CD4-positive, alpha-beta memory T cell (primary cell): ENCODE measurements around the gene RNU7-1. TPM values are rescaled to one million over a fixed set of nuclear protein-coding genes. Genes with fewer than 3 reads are reported as not detected.

Source experiments
- CTCF ChIA-PET: fragments of 350-600 bp; sonication (Branson Sonifier 250); formaldehyde crosslinking; loops from one replicate; lab custom pipeline; 2021; ENCODE audit warnings: inconsistent platforms; ENCODE audit not compliant: partially characterized antibody; lab: Charles Lee
- POLR2A ChIA-PET: fragments of 350-600 bp; sonication (Branson Sonifier 250); formaldehyde crosslinking; loops from one replicate; lab custom pipeline; 2021; ENCODE audit not compliant: partially characterized antibody; lab: Charles Lee
- DNase-seq, 5 donors: peaks; one replicate each; pipeline versions ENCODE4 v3.0.0 to v3.0.0-alpha.2; 2020 to 2022; ENCODE audit warnings: mixed read lengths in 1 of 5
- H3K27ac ChIP-seq: one replicate; pipeline ENCODE4 v1.7.0; 2013; ENCODE audit warnings: low read depth, low read length
- H3K27me3 ChIP-seq: 2 replicates; pipeline ENCODE4 v1.7.0; 2013; ENCODE audit warnings: mild to moderate bottlenecking, low read length, moderate library complexity; ENCODE audit not compliant: insufficient read depth
- H3K36me3 ChIP-seq: 2 replicates; pipeline ENCODE4 v1.7.0; 2013; ENCODE audit warnings: mild to moderate bottlenecking, low read length, moderate library complexity; ENCODE audit not compliant: insufficient read depth
- H3K4me1 ChIP-seq: 2 replicates; pipeline ENCODE4 v1.7.0; 2013; ENCODE audit warnings: mild to moderate bottlenecking, low read length, moderate library complexity; ENCODE audit not compliant: insufficient read depth
- H3K4me3 ChIP-seq, 2 donors: one replicate each; pipeline ENCODE4 v1.7.0; 2013; ENCODE audit warnings: low read length in 2 of 2, mild to moderate bottlenecking in 1 of 2
- H3K9me3 ChIP-seq, 2 donors: one replicate each; pipeline ENCODE4 v1.7.0; 2013; ENCODE audit warnings: low read length in 2 of 2, control low read depth in 1 of 2; ENCODE audit not compliant: control insufficient read depth in 1 of 2
- H3K27ac Mint-ChIP-seq, 7 donors: one replicate each; pipeline ENCODE4 v1.8.0; 2020 to 2021; ENCODE audit warnings: mixed read lengths in 7 of 7, mild to moderate bottlenecking in 6 of 7, inconsistent platforms in 3 of 7, moderate library complexity in 3 of 7
- H3K27me3 Mint-ChIP-seq, 2 donors: one replicate each; pipeline ENCODE4 v1.8.0; 2020 to 2021; ENCODE audit warnings: mixed read lengths in 2 of 2
- H3K36me3 Mint-ChIP-seq, 2 donors: one replicate each; pipeline ENCODE4 v1.8.0; 2020 to 2021; ENCODE audit warnings: mixed read lengths in 2 of 2, inconsistent platforms in 1 of 2, mild to moderate bottlenecking in 1 of 2
- H3K4me1 Mint-ChIP-seq, 4 donors: one replicate each; pipeline ENCODE4 v1.8.0; 2020 to 2021; ENCODE audit warnings: mixed read lengths in 4 of 4, mild to moderate bottlenecking in 1 of 4
- H3K4me3 Mint-ChIP-seq, 8 donors: one replicate each; pipeline ENCODE4 v1.8.0; 2020 to 2021; ENCODE audit warnings: mixed read lengths in 8 of 8, mild to moderate bottlenecking in 7 of 8, moderate library complexity in 6 of 8, inconsistent platforms in 3 of 8
- H3K9me3 Mint-ChIP-seq, 8 donors: one replicate each; pipeline ENCODE4 v1.8.0; 2020 to 2021; ENCODE audit warnings: mixed read lengths in 8 of 8, mild to moderate bottlenecking in 5 of 8, inconsistent platforms in 3 of 8, moderate library complexity in 1 of 8
- intact Hi-C: fragments of 100-400 bp; cut with micrococcal nuclease; formaldehyde crosslinking; loops from one replicate; pipeline ENCODE4 v1.15.1; 2023
- polyA plus RNA-seq, 2 donors: library from polyadenylated mRNA; unstranded; fragments of 300-500 nt; fragmentation: Illumina TruSeq; gene quantifications; one replicate each; pipeline ENCODE4 v1.2.3, GENCODE V29; 2021
- total RNA-seq, 2 experiments: library from RNA; stranded (reverse); gene quantifications; one replicate each; pipeline ENCODE4 v1.2.3, GENCODE V29; 2021

The RNU7-1 gene
- total RNA-seq: not detected
- not detected for polyA plus RNA-seq

DNA sequence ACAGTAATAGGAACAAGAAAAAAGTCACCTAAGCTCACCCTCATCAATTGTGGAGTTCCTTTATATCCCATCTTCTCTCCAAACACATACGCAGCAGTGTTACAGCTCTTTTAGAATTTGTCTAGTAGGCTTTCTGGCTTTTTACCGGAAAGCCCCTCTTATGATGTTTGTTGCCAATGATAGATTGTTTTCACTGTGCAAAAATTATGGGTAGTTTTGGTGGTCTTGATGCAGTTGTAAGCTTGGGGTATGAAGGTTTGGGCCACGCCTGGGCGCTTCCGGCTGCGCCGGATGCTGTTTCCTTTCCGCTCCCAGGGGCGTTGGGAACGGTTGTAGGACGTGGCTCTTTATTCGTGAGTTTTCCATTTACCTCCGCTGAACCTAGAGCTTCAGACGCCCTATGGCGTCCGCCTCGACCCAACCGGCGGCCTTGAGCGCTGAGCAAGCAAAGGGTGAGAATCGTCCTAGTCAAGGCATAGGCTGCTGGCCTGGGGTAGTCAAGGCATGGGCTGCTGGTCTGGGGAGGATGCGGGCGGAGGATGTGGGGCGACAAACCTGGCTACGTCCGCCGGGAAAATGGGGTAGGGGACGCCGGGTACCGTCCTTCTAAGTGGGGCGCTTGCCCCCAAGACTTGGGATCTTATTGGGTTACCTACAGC is at the start of gene RNU7-1, which contains the start of gene C12orf57:
RNU7-1 (plus strand) TSS at position 95 of the 659 bp plus-strand sequence.
C12orf57 (plus strand) TSS at position 301 of the 659 bp plus-strand sequence; CDS start at position 401, 100 bp downstream.
- no peaks in the 10 kb centered on the region for H3K36me3 ChIP-seq
- no peaks in the 10 kb centered on the region for H3K27me3 ChIP-seq
- peak within 1 kb of the TSS; percentile 95 to 100 (median 98) for H3K27ac Mint-ChIP-seq
- H3K27me3 Mint-ChIP-seq: no peaks in the 10 kb centered on the region
- H3K9me3 Mint-ChIP-seq: peaks cover 0 to 10% (median 0%) of the 10 kb centered on the region in 8 donors
- H3K4me3 ChIP-seq: peak within 1 kb of the TSS; percentile 87 to 90
- peak in 4 of 5 donors; percentile 85 to 90 (median 89) for DNase-seq
- ChIA-PET POLR2A (interaction anchor here (0.7 to 22.1 kb wide), 35 partner anchors 8 to 697 kb away, joined by 3 to 1807 read pairs (median 7); partner anchors contain the start of genes ATN1, C1R, C1RL and CD4), CTCF (interaction anchor here (0.6 to 18.5 kb wide), 21 partner anchors 9 to 172 kb away, joined by 3 to 774 read pairs (median 5); partner anchors contain the start of genes C1RL, LPCAT3, SPSB2 and TPI1)
- H3K4me3 Mint-ChIP-seq: peak within 1 kb of the TSS; percentile 91 to 99 (median 98)
- H3K4me1 ChIP-seq: peaks cover 58% of the 10 kb centered on the region
- peaks cover 0 to 19% of the 10 kb centered on the region in 2 donors for H3K36me3 Mint-ChIP-seq
- intact Hi-C loops: loop anchor here (1.0 kb wide), 11 partner anchors 17 to 169 kb away; partner anchors contain the start of genes C1R, C1RL, EMG1 and ENO2
- H3K27ac ChIP-seq: peak within 1 kb of the TSS; percentile 91
- peaks cover 32 to 73% (median 57%) of the 10 kb centered on the region in 4 donors for H3K4me1 Mint-ChIP-seq
- H3K9me3 ChIP-seq: no peaks in the 10 kb centered on the region

DNA sequence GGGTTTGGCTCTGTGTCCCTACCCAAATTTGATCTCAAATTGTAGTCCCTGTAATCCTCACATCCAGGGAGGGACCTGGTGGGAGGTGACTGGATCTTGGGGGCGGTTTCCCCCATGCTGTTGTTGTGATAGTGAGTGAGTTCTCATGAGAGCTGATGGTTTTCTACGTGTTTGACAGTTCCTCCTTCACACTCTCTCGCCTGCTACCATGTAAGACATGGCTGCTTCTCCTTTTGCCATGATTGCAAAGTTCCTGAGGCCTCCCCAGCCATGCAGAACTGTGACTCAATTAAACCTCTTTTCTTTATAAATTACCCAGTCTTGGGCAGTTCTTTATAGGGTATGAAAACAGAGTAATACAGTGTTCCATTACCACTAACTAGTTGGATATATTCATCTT is 49.3 kb upstream of the RNU7-1 start:
- Mint-ChIP-seq H3K4me1 (peaks cover 5 to 15% (median 11%) of the 10 kb centered on the region in 4 donors), H3K4me3 (no peak overlapping the region), H3K27me3 (no peaks in the 10 kb centered on the region), H3K27ac (no peak overlapping the region), H3K9me3 (peaks cover 0 to 2% (median 0%) of the 10 kb centered on the region in 8 donors), H3K36me3 (no peaks in the 10 kb centered on the region)
- no peak for DNase-seq
- H3K9me3 ChIP-seq: no peaks in the 10 kb centered on the region
- no peaks in the 10 kb centered on the region for H3K27me3 ChIP-seq
- peaks cover 16% of the 10 kb centered on the region for H3K4me1 ChIP-seq
- H3K27ac ChIP-seq: no peak overlapping the region
- intact Hi-C loops: no loop called here
- H3K4me3 ChIP-seq: no peak overlapping the region
- CTCF ChIA-PET: interaction anchor here (4.4 kb wide), 1 partner anchor 24 kb away, joined by 151 read pairs; the partner anchor contains the start of genes SPSB2 and TPI1
- no peaks in the 10 kb centered on the region for H3K36me3 ChIP-seq
- POLR2A ChIA-PET: interaction anchor here (0.9 to 1.0 kb wide), 2 partner anchors 11 to 21 kb away, joined by 3 read pairs; partner anchors contain the start of gene SPSB2

DNA sequence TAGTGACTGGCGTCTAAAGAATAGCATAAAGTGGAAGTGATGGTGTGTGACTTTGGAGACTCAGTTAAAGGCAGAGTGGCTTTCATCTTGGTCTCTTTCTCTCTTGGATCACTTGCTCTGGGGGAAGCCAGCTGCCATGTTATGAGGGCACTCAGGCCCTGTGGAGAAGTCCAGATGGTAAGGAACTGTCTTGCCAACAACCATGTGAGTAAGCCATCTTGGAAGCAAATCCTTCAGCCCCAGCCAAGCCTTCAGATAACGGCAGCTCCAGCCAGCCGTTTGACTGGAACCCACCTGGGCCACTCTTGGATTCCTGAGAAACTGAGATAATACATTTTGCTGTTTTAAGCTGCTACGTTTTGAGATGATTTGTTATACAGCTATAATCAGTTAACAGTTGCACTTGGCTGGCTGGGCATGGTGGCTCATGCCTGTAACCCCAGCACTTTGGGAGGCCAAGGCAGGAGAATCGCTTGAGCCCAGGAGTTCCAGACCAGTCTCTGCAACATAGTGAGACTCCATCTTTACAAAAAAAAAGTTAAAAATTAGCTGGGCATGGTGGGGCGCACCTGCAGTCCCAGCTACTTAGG is 46.7 kb upstream of the RNU7-1 start:
- peaks cover 3% of the 10 kb centered on the region for H3K4me1 ChIP-seq
- H3K9me3 ChIP-seq: no peaks in the 10 kb centered on the region
- intact Hi-C loops: no loop called here
- H3K4me1 Mint-ChIP-seq: peaks cover 0 to 8% (median 2%) of the 10 kb centered on the region in 4 donors
- no peaks in the 10 kb centered on the region for H3K36me3 Mint-ChIP-seq
- H3K4me3 ChIP-seq: no peak overlapping the region
- H3K27me3 ChIP-seq: no peaks in the 10 kb centered on the region
- CTCF ChIA-PET: interaction anchor here (0.8 to 1.2 kb wide), 4 partner anchors 11 to 211 kb away, joined by 3 to 7 read pairs (median 4); no protein-coding TSS in a partner anchor
- POLR2A ChIA-PET: no interaction called here
- no peak overlapping the region for H3K27ac Mint-ChIP-seq
- H3K27me3 Mint-ChIP-seq: no peaks in the 10 kb centered on the region
- no peak overlapping the region for H3K27ac ChIP-seq
- DNase-seq: no peak
- peaks cover 0 to 2% (median 0%) of the 10 kb centered on the region in 8 donors for H3K9me3 Mint-ChIP-seq
- H3K36me3 ChIP-seq: no peaks in the 10 kb centered on the region
- no peak overlapping the region for H3K4me3 Mint-ChIP-seq

DNA sequence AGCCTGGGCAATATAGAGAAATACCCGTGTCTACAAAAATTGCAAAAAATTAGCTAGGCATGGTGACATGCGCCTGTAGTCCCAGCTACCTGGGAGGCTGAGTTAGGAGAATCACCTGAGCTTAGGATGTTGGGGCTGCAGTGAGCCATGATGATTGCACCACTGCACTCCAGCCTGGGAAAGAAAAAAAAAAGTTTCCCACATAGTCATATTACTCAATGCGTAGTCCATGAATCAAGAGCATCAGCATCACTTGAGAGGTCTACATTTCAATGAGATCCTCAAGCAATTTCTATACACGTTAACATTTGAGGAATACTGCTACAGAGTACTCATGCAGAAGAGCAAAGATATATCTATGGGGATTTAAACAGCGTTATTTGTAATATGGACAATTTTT is 44.2 kb upstream of the RNU7-1 start:
- no peaks in the 10 kb centered on the region for H3K9me3 ChIP-seq
- H3K27ac Mint-ChIP-seq: peak overlapping the region in 2 of 7 donors; percentile 1 to 61
- peaks cover 10% of the 10 kb centered on the region for H3K4me1 ChIP-seq
- CTCF ChIA-PET: interaction anchor here (0.8 to 1.3 kb wide), 3 partner anchors 8 to 25 kb away, joined by 4 to 8 read pairs (median 4); partner anchors contain the start of gene ENO2
- POLR2A ChIA-PET: interaction anchor here (1.0 kb wide), 1 partner anchor 26 kb away, joined by 5 read pairs; the partner anchor contains the start of gene SPSB2
- no peak overlapping the region for H3K4me3 Mint-ChIP-seq
- H3K27ac ChIP-seq: no peak overlapping the region
- no peaks in the 10 kb centered on the region for H3K36me3 Mint-ChIP-seq
- DNase-seq: no peak
- no peaks in the 10 kb centered on the region for H3K27me3 ChIP-seq
- H3K36me3 ChIP-seq: no peaks in the 10 kb centered on the region
- peaks cover 0 to 2% (median 0%) of the 10 kb centered on the region in 8 donors for H3K9me3 Mint-ChIP-seq
- H3K4me3 ChIP-seq: no peak overlapping the region
- H3K4me1 Mint-ChIP-seq: peaks cover 0 to 10% (median 8%) of the 10 kb centered on the region in 4 donors
- intact Hi-C loops: no loop called here
- H3K27me3 Mint-ChIP-seq: no peaks in the 10 kb centered on the region

DNA sequence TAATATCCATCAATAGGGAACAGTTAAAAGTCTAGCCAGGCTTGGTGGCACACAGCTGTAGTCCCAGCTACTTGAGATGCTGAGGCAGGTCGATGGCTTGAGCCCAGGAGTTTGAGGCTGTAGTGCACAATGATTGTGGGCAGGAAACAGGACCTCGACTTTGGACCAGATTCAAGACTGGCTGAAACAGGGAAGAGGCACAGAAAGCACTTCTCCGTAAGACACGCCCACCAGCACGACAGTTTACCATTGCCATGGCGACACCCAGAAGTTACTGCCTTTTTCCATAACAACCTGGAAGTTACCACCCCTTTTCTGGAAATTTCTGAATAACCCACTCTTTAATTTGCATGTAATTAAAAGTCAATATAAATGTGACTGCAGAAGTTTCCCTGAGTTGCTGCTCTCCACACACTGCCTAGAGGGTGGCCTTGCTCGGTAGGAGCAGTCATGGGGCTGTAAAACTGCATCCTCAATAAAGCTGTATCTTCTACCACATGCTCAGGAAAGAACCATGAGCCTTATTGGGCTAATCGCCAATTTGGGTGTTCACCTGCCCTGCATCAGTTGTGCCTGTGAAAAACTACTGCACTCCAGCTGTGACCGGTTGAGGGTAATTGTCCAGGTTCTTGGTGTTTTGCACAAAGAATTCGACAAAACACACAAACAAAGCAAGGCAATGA is 43.6 kb upstream of the RNU7-1 start:
- DNase-seq: no peak
- no peaks in the 10 kb centered on the region for H3K36me3 ChIP-seq
- peaks cover 0 to 2% (median 0%) of the 10 kb centered on the region in 8 donors for H3K9me3 Mint-ChIP-seq
- CTCF ChIA-PET: interaction anchor here (1.2 to 1.3 kb wide), 2 partner anchors 9 to 25 kb away, joined by 4 to 8 read pairs; no protein-coding TSS in a partner anchor
- no peak overlapping the region for H3K4me3 ChIP-seq
- H3K4me1 ChIP-seq: peaks cover 13% of the 10 kb centered on the region
- H3K36me3 Mint-ChIP-seq: no peaks in the 10 kb centered on the region
- POLR2A ChIA-PET: interaction anchor here (1.0 kb wide), 1 partner anchor 27 kb away, joined by 5 read pairs; the partner anchor contains the start of gene SPSB2
- peak overlapping the region in 1 of 7 donors; percentile 1 for H3K27ac Mint-ChIP-seq
- intact Hi-C loops: no loop called here
- no peaks in the 10 kb centered on the region for H3K27me3 Mint-ChIP-seq
- peaks cover 0 to 10% (median 8%) of the 10 kb centered on the region in 4 donors for H3K4me1 Mint-ChIP-seq
- H3K4me3 Mint-ChIP-seq: no peak overlapping the region
- H3K27ac ChIP-seq: no peak overlapping the region
- no peaks in the 10 kb centered on the region for H3K9me3 ChIP-seq
- no peaks in the 10 kb centered on the region for H3K27me3 ChIP-seq

DNA sequence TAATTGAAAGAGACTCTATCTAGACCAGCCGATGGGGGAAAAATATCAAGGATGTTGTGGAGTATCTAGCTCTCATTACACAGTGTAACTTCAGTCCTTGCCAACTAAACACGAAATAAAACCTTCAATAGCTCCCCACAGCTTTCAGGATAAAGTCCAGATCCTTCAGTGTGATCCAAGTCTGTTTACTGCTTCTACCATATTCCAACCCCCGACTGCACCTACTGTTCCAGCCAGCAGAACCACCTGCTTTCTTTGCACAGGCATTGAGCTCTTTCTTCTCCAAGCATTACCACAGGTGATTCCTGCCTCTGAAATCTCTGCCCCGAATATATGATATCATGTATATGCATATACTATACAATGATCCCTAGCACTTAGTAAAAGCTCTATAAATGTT is 41.2 kb upstream of the RNU7-1 start:
- no peak overlapping the region for H3K4me3 Mint-ChIP-seq
- H3K4me1 ChIP-seq: peaks cover 19% of the 10 kb centered on the region
- H3K36me3 ChIP-seq: no peaks in the 10 kb centered on the region
- H3K27ac Mint-ChIP-seq: peak overlapping the region in 3 of 7 donors; percentile 10 to 65 (median 40)
- CTCF ChIA-PET: interaction anchor here (1.1 to 1.9 kb wide), 9 partner anchors 10 to 81 kb away, joined by 3 to 9 read pairs (median 4); partner anchors contain the start of gene SPSB2
- POLR2A ChIA-PET: interaction anchor here (0.9 to 1.6 kb wide), 3 partner anchors 11 to 29 kb away, joined by 3 to 11 read pairs (median 3); partner anchors contain the start of genes ENO2 and SPSB2
- no peaks in the 10 kb centered on the region for H3K9me3 Mint-ChIP-seq
- no peak overlapping the region for H3K27ac ChIP-seq
- no peak overlapping the region for H3K4me3 ChIP-seq
- H3K36me3 Mint-ChIP-seq: no peaks in the 10 kb centered on the region
- intact Hi-C loops: no loop called here
- no peaks in the 10 kb centered on the region for H3K9me3 ChIP-seq
- no peaks in the 10 kb centered on the region for H3K27me3 ChIP-seq
- no peak for DNase-seq
- peaks cover 0 to 10% (median 8%) of the 10 kb centered on the region in 4 donors for H3K4me1 Mint-ChIP-seq
- no peaks in the 10 kb centered on the region for H3K27me3 Mint-ChIP-seq
